Measurements from ENCODE around the gene AMMECR1L. TPM values are rescaled to one million over a fixed set of nuclear protein-coding genes. Genes with fewer than 3 reads are reported as not detected.
"Not testable (repeated sequence)": the region's sequence is repeated elsewhere in the genome, so short reads cannot be mapped to it uniquely, and the experiment has no call there.

Gene AMMECR1L
- polyA plus RNA-seq, 1 donor from 2014 or later, result 19.5 TPM

DNA sequence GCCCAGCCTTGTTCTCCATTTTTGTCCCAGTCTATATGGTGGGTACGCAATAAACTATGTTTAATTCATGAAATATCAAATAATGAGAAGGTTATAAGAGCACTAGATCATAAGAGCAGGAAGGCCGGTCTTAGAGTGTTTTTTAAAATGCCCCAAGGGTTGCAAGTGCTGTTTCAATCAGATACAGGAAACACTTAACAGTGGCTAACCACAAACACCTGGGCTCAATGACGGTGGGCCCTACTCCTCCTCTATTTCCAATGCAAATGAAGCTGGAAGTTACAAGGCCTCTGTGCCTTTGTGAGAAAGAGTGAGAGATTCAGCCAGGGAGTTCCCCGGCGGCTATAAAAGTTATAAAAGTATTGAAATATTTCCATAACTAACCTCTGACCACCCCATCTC lies 55.9 kb downstream of the AMMECR1L start:
- Histone ChIP-seq H3K9ac (ENCODE audit: low read length) (no peak overlapping the region), H3K9me2 (ENCODE audit: insufficient read depth, low read length) (no peaks in the 10 kb centered on the region), H3K9me3 (ENCODE audit: low read length) (peaks cover 7% of the 10 kb centered on the region), H4K20me1 (ENCODE audit: insufficient read depth) (no peaks in the 10 kb centered on the region), H2AFZ (ENCODE audit: low read depth, low read length) (no peak overlapping the region), H3K4me3 (ENCODE audit: low read length) (no peak overlapping the region), H3K27me3 (ENCODE audit: insufficient read depth, low read depth, low read length) (no peaks in the 10 kb centered on the region), H3K4me2 (ENCODE audit: low read length) (no peak overlapping the region), H3K27ac (ENCODE audit: low read length) (no peak overlapping the region), H3K36me3 (ENCODE audit: insufficient read depth, low read length) (no peaks in the 10 kb centered on the region), H3F3A (ENCODE audit: insufficient read depth, low read length, poor library complexity, severe bottlenecking) (no peaks in the 10 kb centered on the region), H3K79me2 (replicated peaks; ENCODE audit: insufficient read depth, low read length) (no peaks in the 10 kb centered on the region)
- TF ChIP-seq MXI1 (conservative IDR thresholded peaks at IDR 0.05; ENCODE audit: poor library complexity, severe bottlenecking), result no peak
- TF ChIP-seq POLR2AphosphoS5 (IDR thresholded peaks at IDR 0.05), result no peak
- no peak for TF ChIP-seq SMC3 (conservative IDR thresholded peaks at IDR 0.05; ENCODE audit: poor library complexity)
- no peak for TF ChIP-seq CTCF (IDR thresholded peaks at IDR 0.05; ENCODE audit: poor library complexity, severe bottlenecking)
- no peak for TF ChIP-seq RAD21 (conservative IDR thresholded peaks at IDR 0.05)
- no peak for TF ChIP-seq EP300 (conservative IDR thresholded peaks at IDR 0.05; ENCODE audit: poor library complexity, severe bottlenecking)
- TF ChIP-seq, protein P1, sequence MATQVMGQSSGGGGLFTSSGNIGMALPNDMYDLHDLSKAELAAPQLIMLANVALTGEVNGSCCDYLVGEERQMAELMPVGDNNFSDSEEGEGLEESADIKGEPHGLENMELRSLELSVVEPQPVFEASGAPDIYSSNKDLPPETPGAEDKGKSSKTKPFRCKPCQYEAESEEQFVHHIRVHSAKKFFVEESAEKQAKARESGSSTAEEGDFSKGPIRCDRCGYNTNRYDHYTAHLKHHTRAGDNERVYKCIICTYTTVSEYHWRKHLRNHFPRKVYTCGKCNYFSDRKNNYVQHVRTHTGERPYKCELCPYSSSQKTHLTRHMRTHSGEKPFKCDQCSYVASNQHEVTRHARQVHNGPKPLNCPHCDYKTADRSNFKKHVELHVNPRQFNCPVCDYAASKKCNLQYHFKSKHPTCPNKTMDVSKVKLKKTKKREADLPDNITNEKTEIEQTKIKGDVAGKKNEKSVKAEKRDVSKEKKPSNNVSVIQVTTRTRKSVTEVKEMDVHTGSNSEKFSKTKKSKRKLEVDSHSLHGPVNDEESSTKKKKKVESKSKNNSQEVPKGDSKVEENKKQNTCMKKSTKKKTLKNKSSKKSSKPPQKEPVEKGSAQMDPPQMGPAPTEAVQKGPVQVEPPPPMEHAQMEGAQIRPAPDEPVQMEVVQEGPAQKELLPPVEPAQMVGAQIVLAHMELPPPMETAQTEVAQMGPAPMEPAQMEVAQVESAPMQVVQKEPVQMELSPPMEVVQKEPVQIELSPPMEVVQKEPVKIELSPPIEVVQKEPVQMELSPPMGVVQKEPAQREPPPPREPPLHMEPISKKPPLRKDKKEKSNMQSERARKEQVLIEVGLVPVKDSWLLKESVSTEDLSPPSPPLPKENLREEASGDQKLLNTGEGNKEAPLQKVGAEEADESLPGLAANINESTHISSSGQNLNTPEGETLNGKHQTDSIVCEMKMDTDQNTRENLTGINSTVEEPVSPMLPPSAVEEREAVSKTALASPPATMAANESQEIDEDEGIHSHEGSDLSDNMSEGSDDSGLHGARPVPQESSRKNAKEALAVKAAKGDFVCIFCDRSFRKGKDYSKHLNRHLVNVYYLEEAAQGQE (IDR thresholded peaks at IDR 0.05; ENCODE audit: borderline replicate concordance), result no peak
- TF ChIP-seq EZH2 (IDR thresholded peaks at IDR 0.05; ENCODE audit: borderline replicate concordance, insufficient read depth, low read length, poor library complexity, severe bottlenecking), result no peak
- no peak for TF ChIP-seq TAF1 (IDR thresholded peaks at IDR 0.05; ENCODE audit: low read depth)

- H3F3A ChIP-seq (ENCODE audit: insufficient read depth, low read length, poor library complexity, severe bottlenecking); H3K4me3 ChIP-seq (ENCODE audit: low read length); H3K9me3 ChIP-seq (ENCODE audit: low read length): not testable (repeated sequence)
Measured at GRCh38 chr2:127826708-127827107, 59.0 kb downstream of the AMMECR1L start.

DNA sequence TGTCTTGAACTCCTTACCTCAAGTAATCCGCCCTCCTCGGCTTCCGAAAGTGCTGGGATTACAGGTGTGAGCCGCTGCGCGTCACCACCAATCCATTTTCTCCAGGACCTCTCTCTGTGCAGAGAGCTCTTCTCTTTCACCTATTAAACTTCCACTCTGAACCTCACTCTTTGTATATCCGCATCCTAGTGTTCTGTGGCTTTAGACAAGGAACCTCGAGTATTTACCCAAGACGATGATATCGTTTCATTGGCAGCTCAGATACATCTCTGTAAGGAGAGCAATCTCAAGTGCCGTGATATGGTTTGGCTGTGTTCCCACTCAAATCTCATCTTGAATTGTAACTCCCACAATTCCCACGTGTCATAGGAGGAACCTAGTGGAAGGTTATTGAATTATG lies 59.7 kb downstream of the AMMECR1L start:
- no peaks in the 10 kb centered on the region for H4K20me1 ChIP-seq (ENCODE audit: insufficient read depth)
- H3K9me3 ChIP-seq (ENCODE audit: low read length), result peaks cover 7% of the 10 kb centered on the region
- TF ChIP-seq EZH2 (IDR thresholded peaks at IDR 0.05; ENCODE audit: borderline replicate concordance, insufficient read depth, low read length, poor library complexity, severe bottlenecking) (no peak), TAF1 (IDR thresholded peaks at IDR 0.05; ENCODE audit: low read depth) (no peak), RAD21 (conservative IDR thresholded peaks at IDR 0.05) (no peak), MXI1 (conservative IDR thresholded peaks at IDR 0.05; ENCODE audit: poor library complexity, severe bottlenecking) (no peak), POLR2AphosphoS5 (IDR thresholded peaks at IDR 0.05) (no peak), EP300 (conservative IDR thresholded peaks at IDR 0.05; ENCODE audit: poor library complexity, severe bottlenecking) (no peak), SMC3 (conservative IDR thresholded peaks at IDR 0.05; ENCODE audit: poor library complexity) (no peak), CTCF (IDR thresholded peaks at IDR 0.05; ENCODE audit: poor library complexity, severe bottlenecking) (no peak)
- TF ChIP-seq, protein P1 (IDR thresholded peaks at IDR 0.05; ENCODE audit: borderline replicate concordance), result no peak
- H3K9me2 ChIP-seq (ENCODE audit: insufficient read depth, low read length), result no peaks in the 10 kb centered on the region
- no peak overlapping the region for H3K4me2 ChIP-seq (ENCODE audit: low read length)
- H3K36me3 ChIP-seq (ENCODE audit: insufficient read depth, low read length), result no peaks in the 10 kb centered on the region
- no peaks in the 10 kb centered on the region for H3F3A ChIP-seq (ENCODE audit: insufficient read depth, low read length, poor library complexity, severe bottlenecking)
- no peaks in the 10 kb centered on the region for H3K79me2 ChIP-seq (replicated peaks; ENCODE audit: insufficient read depth, low read length)
- H3K27ac ChIP-seq (ENCODE audit: low read length), result no peak overlapping the region
- H3K4me3 ChIP-seq (ENCODE audit: low read length), result no peak overlapping the region
- no peak overlapping the region for H3K9ac ChIP-seq (ENCODE audit: low read length)
- no peaks in the 10 kb centered on the region for H3K27me3 ChIP-seq (ENCODE audit: insufficient read depth, low read depth, low read length)
- H2AFZ ChIP-seq (ENCODE audit: low read depth, low read length), result no peak overlapping the region

More at GRCh38 chr2:127826708-127827107, 59.0 kb downstream of the AMMECR1L start:
- H3K9ac ChIP-seq (ENCODE audit: low read length); H2AFZ ChIP-seq (ENCODE audit: low read depth, low read length); H3K27me3 ChIP-seq (ENCODE audit: insufficient read depth, low read depth, low read length); H3K36me3 ChIP-seq (ENCODE audit: insufficient read depth, low read length); H3K79me2 ChIP-seq (replicated peaks; ENCODE audit: insufficient read depth, low read length); H3K9me2 ChIP-seq (ENCODE audit: insufficient read depth, low read length); H3K27ac ChIP-seq (ENCODE audit: low read length); H4K20me1 ChIP-seq (ENCODE audit: insufficient read depth); H3K4me2 ChIP-seq (ENCODE audit: low read length): not testable (repeated sequence)
